ENCODE data around the gene KITLG.

- no peak for TF ChIP-seq CTCF (IDR thresholded peaks at IDR 0.05)
- no peak for TF ChIP-seq POLR2A (IDR thresholded peaks at IDR 0.05)
Observed at GRCh38 chr12:88617352-88617751, 37.1 kb upstream of the KITLG start.
